NB4 (cell line): ENCODE data around the gene CCDC77.

ENCODE experiments used
- DNase-seq: peaks from one replicate; pipeline ENCODE4 v3.0.0; 2010; ENCODE audit warnings: low read depth
- H3K4me3 ChIP-seq: one replicate; pipeline ENCODE4 v1.5.1; 2011; ENCODE audit warnings: mild to moderate bottlenecking, low read depth, low read length, moderate library complexity
- CTCF ChIP-seq: IDR thresholded peaks from one replicate; pipeline ENCODE4 v1.5.1; 2012; ENCODE audit warnings: low read depth, low read length
- MAX ChIP-seq: IDR thresholded peaks from 2 replicates; pipeline ENCODE4 v1.6.1; 2011; ENCODE audit warnings: low read depth, low read length
- MYC ChIP-seq: IDR thresholded peaks from 2 replicates; pipeline ENCODE4 v1.6.1; 2011; ENCODE audit warnings: low read depth, low read length
- POLR2A ChIP-seq: IDR thresholded peaks from 2 replicates; pipeline ENCODE4 v1.6.1; 2011; ENCODE audit warnings: mild to moderate bottlenecking; ENCODE audit not compliant: insufficient read length; ENCODE audit errors: extremely low read depth

The CCDC77 gene

GRCh38 chr12:447141-447540 lies 45.7 kb downstream of the CCDC77 start:
- H3K4me3 ChIP-seq = no peak overlapping the region
- TF ChIP-seq CTCF (no peak), MAX (no peak), MYC (no peak), POLR2A (no peak)
- no peak for DNase-seq

- TF ChIP-seq CTCF (no peak), MYC (no peak), MAX (no peak), POLR2A (no peak)
- DNase-seq = no peak
- H3K4me3 ChIP-seq = no peak overlapping the region
These were observed 47.8 kb downstream of the CCDC77 start for GRCh38 chr12:449203-449602.

DNA sequence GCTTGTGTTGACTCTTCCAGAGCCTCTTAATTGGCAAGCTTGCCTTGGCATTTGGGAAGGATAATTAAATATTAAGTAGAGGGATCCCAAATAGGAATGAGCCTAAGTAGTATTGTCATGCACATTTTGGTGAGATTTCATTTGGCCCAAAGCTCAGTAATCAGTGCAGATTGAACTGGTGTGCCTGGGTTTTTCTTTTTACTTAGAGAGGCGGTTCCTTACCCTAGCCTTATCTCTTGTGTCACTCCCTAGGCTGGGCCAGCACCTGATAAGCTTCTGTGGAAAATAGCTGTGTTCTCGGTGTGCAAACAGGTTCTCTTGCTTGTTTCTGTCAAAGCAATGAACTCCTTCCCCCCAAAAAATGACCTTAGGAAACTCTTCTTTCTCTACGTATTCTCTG lies 49.0 kb downstream of the CCDC77 start:
- no peak overlapping the region for H3K4me3 ChIP-seq
- TF ChIP-seq MAX (no peak), MYC (no peak), POLR2A (no peak), CTCF (no peak)
- DNase-seq = no peak

- no peak overlapping the region for H3K4me3 ChIP-seq
- DNase-seq = peak; percentile 48
- TF ChIP-seq CTCF (peak; percentile 41), MYC (no peak), MAX (no peak), POLR2A (no peak)
These were observed 51.3 kb downstream of the CCDC77 start for GRCh38 chr12:452667-453210.

DNA sequence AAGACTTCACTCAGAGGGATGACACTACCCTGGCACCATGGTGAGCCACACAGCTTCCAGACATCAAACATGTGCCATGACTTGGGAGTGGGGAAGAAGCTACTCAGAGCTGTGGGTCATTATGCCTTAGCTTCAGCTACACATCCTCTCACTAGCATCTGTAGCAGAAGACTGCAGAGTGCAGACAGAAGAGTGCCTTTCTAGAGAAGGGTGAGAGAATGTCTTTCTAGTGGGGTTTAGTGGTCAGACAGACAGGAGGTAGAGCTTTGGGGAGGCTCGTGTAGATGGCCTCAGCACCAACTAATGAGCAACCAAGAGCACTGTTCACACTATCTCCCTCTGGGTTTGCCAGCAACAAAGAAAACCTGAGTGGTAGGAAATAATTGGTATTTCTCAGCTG lies 53.4 kb downstream of the CCDC77 start:
- no peak overlapping the region for H3K4me3 ChIP-seq
- no peak for DNase-seq
- TF ChIP-seq CTCF (no peak), MYC (no peak), MAX (no peak), POLR2A (no peak)

- DNase-seq = no peak
- no peak overlapping the region for H3K4me3 ChIP-seq
- no peak for TF ChIP-seq MAX
- no peak for TF ChIP-seq CTCF
- TF ChIP-seq MYC = no peak
- no peak for TF ChIP-seq POLR2A
These were observed 54.4 kb downstream of the CCDC77 start for GRCh38 chr12:455821-456220.
